A549 (cell line): ENCODE results near the gene TCF4. TPM values are rescaled to one million over a fixed set of nuclear protein-coding genes. Genes with fewer than 3 reads are reported as not detected.

ENCODE experiments used
- ATAC-seq, 2 experiments: fragments of 200-7000 bp in 1 of 2; fragments of >200 bp in 1 of 2; cut with Nextera tagmentation in 1 of 2; cut with Tn5 transposase in 1 of 2; 3 replicates each; pipeline versions ENCODE4 v1.8.0 to v1.9.1; 2018 to 2020; ENCODE audit warnings: mild to moderate bottlenecking in 1 of 2, moderate library complexity in 1 of 2
- CTCF ChIA-PET: fragments of 300-600 bp; sonication (Branson Sonifier 250); formaldehyde crosslinking; extraction: SDS; loops from one replicate; lab custom pipeline; 2021; ENCODE audit warnings: antibody characterized with exemption, inconsistent platforms; lab: Yijun Ruan, JAX
- POLR2A ChIA-PET: fragments of 350-600 bp; formaldehyde crosslinking; extraction: SDS; loops from one replicate; lab custom pipeline; 2021; ENCODE audit warnings: antibody characterized with exemption, inconsistent platforms; lab: Yijun Ruan, JAX
- DNase-seq, 2 experiments: peaks; one replicate each; pipeline versions ENCODE4 v3.0.0 to v3.0.0-alpha.2; 2011 to 2016; ENCODE audit warnings: low read depth in 1 of 2, low spot score in 1 of 2
- FAIRE-seq: peaks from 2 replicates; lab custom pipeline; 2011; peaks lifted over from hg19 to GRCh38; lab: Jason Lieb, UNC
- H3K27ac ChIP-seq, 2 experiments: fragments of >200 bp; sonication (Bioruptor Twin); formaldehyde crosslinking; 3 replicates each; pipeline ENCODE4 v1.5.1; 2016 to 2017
- H3K4me1 ChIP-seq: fragments of >200 bp; sonication (Bioruptor Twin); formaldehyde crosslinking; 3 replicates; pipeline ENCODE4 v1.6.1; 2016
- H3K4me2 ChIP-seq: fragments of >200 bp; sonication (Bioruptor Twin); formaldehyde crosslinking; 3 replicates; pipeline ENCODE4 v1.6.1; 2016
- H3K4me3 ChIP-seq: fragments of >200 bp; sonication (Bioruptor Twin); formaldehyde crosslinking; 3 replicates; pipeline ENCODE4 v1.5.1; 2016
- H3K9me3 ChIP-seq: fragments of >200 bp; sonication (Bioruptor Twin); formaldehyde crosslinking; 3 replicates; pipeline ENCODE4 v1.6.1; 2016
- BHLHE40 ChIP-seq: IDR thresholded peaks from 2 replicates; pipeline ENCODE4 v1.6.1; 2012; ENCODE audit warnings: low read depth, low read length, inconsistent platforms
- CHD2 ChIP-seq: fragments of 150-350 bp; IDR thresholded peaks from 2 replicates; pipeline ENCODE4 v1.6.1; 2014; ENCODE audit warnings: low read length; ENCODE audit not compliant: partially characterized antibody
- CTCF ChIP-seq: fragments of >200 bp; sonication (Bioruptor Twin); formaldehyde crosslinking; IDR thresholded peaks from 3 replicates; pipeline ENCODE4 v1.5.1; 2016
- E2F6 ChIP-seq: IDR thresholded peaks from 2 replicates; pipeline ENCODE4 v1.6.1; 2012; ENCODE audit warnings: low read depth, borderline replicate concordance
- EHF ChIP-seq: fragments of 250-450 bp; sonication (Bioruptor Pico); IDR thresholded peaks from 2 replicates; pipeline ENCODE4 v1.5.0; 2020; ENCODE audit warnings: mild to moderate bottlenecking
- EHMT2 ChIP-seq: fragments of 200-600 bp; sonication (generic); IDR thresholded peaks from 2 replicates; pipeline ENCODE4 v1.6.1; 2016; ENCODE audit warnings: antibody characterized with exemption, low read depth, mild to moderate bottlenecking, moderate library complexity
- ESRRA ChIP-seq: fragments of 150-350 bp; IDR thresholded peaks from 2 replicates; pipeline ENCODE4 v1.6.1; 2014; ENCODE audit warnings: mild to moderate bottlenecking, low read length, borderline replicate concordance
- HES2 ChIP-seq: fragments of >200 bp; sonication (Bioruptor Twin); formaldehyde crosslinking; IDR thresholded peaks from 2 replicates; pipeline ENCODE4 v1.6.1; 2016
- HMGXB4 ChIP-seq: fragments of 250-450 bp; sonication (Bioruptor Pico); IDR thresholded peaks from 2 replicates; pipeline ENCODE4 v1.5.0; 2021; ENCODE audit warnings: mild to moderate bottlenecking, moderate library complexity, borderline replicate concordance
- HOXB5 ChIP-seq: fragments of 250-450 bp; sonication (Bioruptor Pico); IDR thresholded peaks from 2 replicates; pipeline ENCODE4 v1.5.0; 2020; ENCODE audit warnings: mild to moderate bottlenecking, moderate library complexity
- JUN ChIP-seq, 2 experiments: fragments of >200 bp; sonication (Bioruptor Twin); formaldehyde crosslinking; IDR thresholded peaks; 2 replicates in 1 of 2; 3 replicates in 1 of 2; pipeline ENCODE4 v1.6.1; 2016 to 2017
- JUNB ChIP-seq: fragments of >200 bp; sonication (Bioruptor Twin); formaldehyde crosslinking; IDR thresholded peaks from 2 replicates; pipeline ENCODE4 v1.6.1; 2016
- MAFK ChIP-seq: fragments of 450-650 bp; IDR thresholded peaks from 2 replicates; pipeline ENCODE4 v1.6.1; 2014; ENCODE audit not compliant: partially characterized antibody
- NR3C1 ChIP-seq: fragments of >200 bp; sonication (Bioruptor Twin); formaldehyde crosslinking; IDR thresholded peaks from 3 replicates; pipeline ENCODE4 v1.6.1; 2017
- PBX3 ChIP-seq: IDR thresholded peaks from 2 replicates; pipeline ENCODE4 v1.6.1; 2012
- RAD21 ChIP-seq, 2 experiments: fragments of >200 bp in 1 of 2; sonication (Bioruptor Twin) in 1 of 2; formaldehyde crosslinking in 1 of 2; IDR thresholded peaks in 1 of 2; conservative IDR thresholded peaks in 1 of 2; 2 replicates in 1 of 2; 3 replicates in 1 of 2; pipeline ENCODE4 v1.6.1; 2012 to 2018; ENCODE audit warnings: inconsistent platforms in 1 of 2
- REST ChIP-seq: fragments of 200-600 bp; sonication (generic); IDR thresholded peaks from 2 replicates; pipeline ENCODE4 v1.6.1; 2016; ENCODE audit warnings: antibody characterized with exemption, mild to moderate bottlenecking, moderate library complexity
- SMC3 ChIP-seq: fragments of >200 bp; sonication (Bioruptor Twin); formaldehyde crosslinking; IDR thresholded peaks from 3 replicates; pipeline ENCODE4 v1.6.1; 2018; ENCODE audit warnings: inconsistent platforms
- TFCP2L1 ChIP-seq: fragments of 250-450 bp; sonication (Bioruptor Pico); IDR thresholded peaks from 2 replicates; pipeline ENCODE4 v1.5.0; 2021; ENCODE audit warnings: mild to moderate bottlenecking
- ZNF302 ChIP-seq: fragments of 250-450 bp; sonication (Bioruptor Pico); IDR thresholded peaks from 2 replicates; pipeline ENCODE4 v1.9.0; 2021; ENCODE audit warnings: inconsistent platforms, mild to moderate bottlenecking, moderate library complexity
- WGBS: methylation state at CpG from one replicate; pipeline ENCODE4 v1.1.6; 2017; ENCODE audit errors: missing lambda C conversion rate; 5-methylcytosine and 5-hydroxymethylcytosine counted together
- polyA plus RNA-seq, 4 experiments: library from polyadenylated mRNA; depleted of rRNA in 3 of 4; stranded (reverse); fragments of >200 nt; fragmentation: RNase III in 1 of 4; extraction: RNeasy Plus Mini Kit Qiagen cat#74134 plus additional on column Dnase treatment in 1 of 4; gene quantifications; 2 replicates in 3 of 4; 3 replicates in 1 of 4; pipeline ENCODE4 v1.2.3, GENCODE V29; 2011 to 2017

TCF4 gene
- polyA plus RNA-seq, 2 of the 4 experiments (the other 2 are of a cell fraction) = 3.0 to 4.0 TPM

GRCh38 chr18:55458456-55459203 lies 129.4 kb downstream of the TCF4 start:
- TF ChIP-seq MAFK (no peak), NR3C1 (no peak), RAD21 (conservative IDR thresholded peaks at IDR 0.05 in 1 of 2, IDR thresholded peaks at IDR 0.05 in 1 of 2) (no peak), PBX3 (no peak), TFCP2L1 (CRISPR knock-in tag) (no peak), EHMT2 (no peak), HOXB5 (CRISPR knock-in tag) (no peak), HMGXB4 (CRISPR knock-in tag) (no peak), JUN (IDR thresholded peaks at IDR 0.05) (no peak), CTCF (no peak), BHLHE40 (no peak), JUNB (no peak), ZNF302 (CRISPR knock-in tag) (no peak), HES2 (no peak), CHD2 (no peak), EHF (CRISPR knock-in tag) (no peak), ESRRA (no peak), E2F6 (no peak), SMC3 (no peak), REST (no peak)
- TF ChIP-seq, all 56 proteins: peak for 0
- no peak overlapping the region for H3K27ac ChIP-seq
- WGBS = 71% methylated on average over 12 of the region's 12 CpGs
- no peaks in the 10 kb centered on the region for H3K9me3 ChIP-seq
- FAIRE-seq (no peak), ATAC-seq (no peak), DNase-seq (no peak)
- no peaks in the 10 kb centered on the region for H3K4me1 ChIP-seq
- POLR2A ChIA-PET = no interaction called here
- no peak overlapping the region for H3K4me3 ChIP-seq
- CTCF ChIA-PET = no interaction called here
- H3K4me2 ChIP-seq = no peak overlapping the region
